Transverse colon (tissue), 4 donors: ENCODE measurements around the gene INSM2.

Experiments
- POLR2AphosphoS5 ChIP-seq, 3 donors: sonication (generic); formaldehyde crosslinking; IDR thresholded peaks; one replicate each; pipeline ENCODE4 v1.6.1; 2016; ENCODE audit warnings: antibody characterized with exemption in 3 of 3
- TF ChIP-seq, protein P1 (sequence below), 5 experiments: fragments of 200-600 bp in 3 of 5; fragments of 450-650 bp in 2 of 5; sonication (generic) in 3 of 5; IDR thresholded peaks; 1 replicate in 2 of 5; 2 replicates in 3 of 5; pipeline ENCODE4 v1.5.1; 2016 to 2017; ENCODE audit warnings: antibody characterized with exemption in 5 of 5, inconsistent platforms in 3 of 5, mild to moderate bottlenecking in 2 of 5, moderate library complexity in 1 of 5

GRCh38 chr14:35506927-35507326, 27.0 kb upstream of the INSM2 start:
- TF ChIP-seq, protein P1, sequence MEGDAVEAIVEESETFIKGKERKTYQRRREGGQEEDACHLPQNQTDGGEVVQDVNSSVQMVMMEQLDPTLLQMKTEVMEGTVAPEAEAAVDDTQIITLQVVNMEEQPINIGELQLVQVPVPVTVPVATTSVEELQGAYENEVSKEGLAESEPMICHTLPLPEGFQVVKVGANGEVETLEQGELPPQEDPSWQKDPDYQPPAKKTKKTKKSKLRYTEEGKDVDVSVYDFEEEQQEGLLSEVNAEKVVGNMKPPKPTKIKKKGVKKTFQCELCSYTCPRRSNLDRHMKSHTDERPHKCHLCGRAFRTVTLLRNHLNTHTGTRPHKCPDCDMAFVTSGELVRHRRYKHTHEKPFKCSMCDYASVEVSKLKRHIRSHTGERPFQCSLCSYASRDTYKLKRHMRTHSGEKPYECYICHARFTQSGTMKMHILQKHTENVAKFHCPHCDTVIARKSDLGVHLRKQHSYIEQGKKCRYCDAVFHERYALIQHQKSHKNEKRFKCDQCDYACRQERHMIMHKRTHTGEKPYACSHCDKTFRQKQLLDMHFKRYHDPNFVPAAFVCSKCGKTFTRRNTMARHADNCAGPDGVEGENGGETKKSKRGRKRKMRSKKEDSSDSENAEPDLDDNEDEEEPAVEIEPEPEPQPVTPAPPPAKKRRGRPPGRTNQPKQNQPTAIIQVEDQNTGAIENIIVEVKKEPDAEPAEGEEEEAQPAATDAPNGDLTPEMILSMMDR (IDR thresholded peaks at IDR 0.05): no peak
- TF ChIP-seq POLR2AphosphoS5 (IDR thresholded peaks at IDR 0.05): no peak
